Glutamatergic neuron (in vitro differentiated cells): ENCODE results near the gene CPM. TPM values are rescaled to one million over a fixed set of nuclear protein-coding genes. Genes with fewer than 3 reads are reported as not detected.

Experiments used
- DNase-seq: peaks from one replicate; pipeline ENCODE4 v3.0.0; 2022
- H3K27ac Mint-ChIP-seq: one replicate; pipeline ENCODE4 v1.8.0; 2020; ENCODE audit warnings: mild to moderate bottlenecking, mixed read lengths, inconsistent platforms; ENCODE audit not compliant: unreplicated experiment
- H3K27me3 Mint-ChIP-seq: one replicate; pipeline ENCODE4 v1.8.0; 2020; ENCODE audit warnings: mild to moderate bottlenecking, moderate library complexity, mixed read lengths, inconsistent platforms; ENCODE audit not compliant: unreplicated experiment
- H3K36me3 Mint-ChIP-seq: one replicate; pipeline ENCODE4 v1.8.0; 2020; ENCODE audit warnings: mild to moderate bottlenecking, mixed read lengths, inconsistent platforms; ENCODE audit not compliant: unreplicated experiment
- H3K4me1 Mint-ChIP-seq: one replicate; pipeline ENCODE4 v1.8.0; 2020; ENCODE audit warnings: mild to moderate bottlenecking, low read depth, mixed read lengths, inconsistent platforms; ENCODE audit not compliant: unreplicated experiment
- H3K4me3 Mint-ChIP-seq: one replicate; pipeline ENCODE4 v1.8.0; 2020; ENCODE audit warnings: mild to moderate bottlenecking, mixed read lengths, inconsistent platforms; ENCODE audit not compliant: unreplicated experiment
- H3K9me3 Mint-ChIP-seq: one replicate; pipeline ENCODE4 v1.8.0; 2020; ENCODE audit warnings: mild to moderate bottlenecking, moderate library complexity, mixed read lengths, inconsistent platforms; ENCODE audit not compliant: unreplicated experiment
- CTCF ChIP-seq: fragments of 200-600 bp; sonication (generic); IDR thresholded peaks from one replicate; pipeline ENCODE4 v1.5.0; 2021; ENCODE audit not compliant: partially characterized antibody, unreplicated experiment
- total RNA-seq: library from RNA; stranded (reverse); fragmentation: NEBNext Ultra II Directional; extraction: Animal tissue kit (Norgen Biotek cat#: 25700); gene quantifications from one replicate; pipeline ENCODE4 v1.2.1, GENCODE V29; 2021; ENCODE audit not compliant: unreplicated experiment

The CPM gene
- total RNA-seq, 1 donor from 2014 or later = not detected

GRCh38 chr12:68828672-68829068 is 104.3 kb downstream of the CPM start:
- Mint-ChIP-seq H3K27me3 (no peaks in the 10 kb centered on the region), H3K9me3 (no peaks in the 10 kb centered on the region), H3K27ac (no peak overlapping the region), H3K4me3 (no peak overlapping the region), H3K4me1 (peaks cover 3% of the 10 kb centered on the region), H3K36me3 (no peaks in the 10 kb centered on the region)
- DNase-seq = no peak
- no peak for TF ChIP-seq CTCF

GRCh38 chr12:68827895-68828671 is 104.9 kb downstream of the CPM start:
- TF ChIP-seq CTCF = no peak
- no peaks in the 10 kb centered on the region for H3K9me3 Mint-ChIP-seq
- H3K4me1 Mint-ChIP-seq = peaks cover 3% of the 10 kb centered on the region
- no peaks in the 10 kb centered on the region for H3K27me3 Mint-ChIP-seq
- DNase-seq = no peak
- no peak overlapping the region for H3K4me3 Mint-ChIP-seq
- no peaks in the 10 kb centered on the region for H3K36me3 Mint-ChIP-seq
- no peak overlapping the region for H3K27ac Mint-ChIP-seq

GRCh38 chr12:68825569-68826217 is 107.3 kb downstream of the CPM start:
- Mint-ChIP-seq H3K36me3 (no peaks in the 10 kb centered on the region), H3K9me3 (no peaks in the 10 kb centered on the region), H3K4me1 (peaks cover 1% of the 10 kb centered on the region), H3K27ac (no peak overlapping the region), H3K4me3 (no peak overlapping the region), H3K27me3 (peaks cover 2% of the 10 kb centered on the region)
- no peak for DNase-seq
- no peak for TF ChIP-seq CTCF

GRCh38 chr12:68824597-68825250 is 108.2 kb downstream of the CPM start:
- no peak overlapping the region for H3K27ac Mint-ChIP-seq
- no peaks in the 10 kb centered on the region for H3K4me1 Mint-ChIP-seq
- no peak overlapping the region for H3K4me3 Mint-ChIP-seq
- no peaks in the 10 kb centered on the region for H3K36me3 Mint-ChIP-seq
- H3K27me3 Mint-ChIP-seq = peaks cover 2% of the 10 kb centered on the region
- TF ChIP-seq CTCF = no peak
- DNase-seq = no peak
- no peaks in the 10 kb centered on the region for H3K9me3 Mint-ChIP-seq
